ENCODE measurements around the gene SERINC1. TPM values are rescaled to one million over a fixed set of nuclear protein-coding genes. Genes with fewer than 3 reads are reported as not detected.

The SERINC1 gene
- total and polyA plus RNA-seq, 8 donors = 30.1 to 328 (median 61.5) TPM

DNA sequence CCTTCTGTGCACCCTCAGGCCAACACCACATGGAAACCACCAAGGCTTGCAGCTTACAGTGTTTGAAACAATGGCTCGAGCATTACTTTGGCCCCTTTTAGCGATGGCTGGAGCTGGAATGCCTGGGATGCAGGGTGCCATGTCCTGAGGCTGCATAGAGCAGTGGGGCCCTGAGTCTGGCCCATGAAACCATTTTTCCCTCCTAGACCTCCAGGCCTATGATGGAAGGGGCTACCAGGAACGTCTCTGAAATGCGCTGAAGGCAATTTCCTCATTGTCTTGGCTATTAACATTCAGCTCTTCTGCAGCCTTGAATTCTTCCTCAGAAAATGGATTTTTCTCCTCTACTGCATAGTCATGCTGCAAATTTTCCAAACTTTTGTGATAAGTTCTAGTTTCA is 29.9 kb upstream of the SERINC1 start:
- Histone ChIP-seq H3K36me3 (no peaks in the 10 kb centered on the region), H3K4me1 (no peaks in the 10 kb centered on the region), H3K27ac (no peak overlapping the region), H3K4me3 (no peak overlapping the region), H3K27me3 (no peaks in the 10 kb centered on the region), H3K9me3 (peaks cover 6 to 82% (median 62%) of the 10 kb centered on the region in 4 donors)
- TF ChIP-seq, protein P1, sequence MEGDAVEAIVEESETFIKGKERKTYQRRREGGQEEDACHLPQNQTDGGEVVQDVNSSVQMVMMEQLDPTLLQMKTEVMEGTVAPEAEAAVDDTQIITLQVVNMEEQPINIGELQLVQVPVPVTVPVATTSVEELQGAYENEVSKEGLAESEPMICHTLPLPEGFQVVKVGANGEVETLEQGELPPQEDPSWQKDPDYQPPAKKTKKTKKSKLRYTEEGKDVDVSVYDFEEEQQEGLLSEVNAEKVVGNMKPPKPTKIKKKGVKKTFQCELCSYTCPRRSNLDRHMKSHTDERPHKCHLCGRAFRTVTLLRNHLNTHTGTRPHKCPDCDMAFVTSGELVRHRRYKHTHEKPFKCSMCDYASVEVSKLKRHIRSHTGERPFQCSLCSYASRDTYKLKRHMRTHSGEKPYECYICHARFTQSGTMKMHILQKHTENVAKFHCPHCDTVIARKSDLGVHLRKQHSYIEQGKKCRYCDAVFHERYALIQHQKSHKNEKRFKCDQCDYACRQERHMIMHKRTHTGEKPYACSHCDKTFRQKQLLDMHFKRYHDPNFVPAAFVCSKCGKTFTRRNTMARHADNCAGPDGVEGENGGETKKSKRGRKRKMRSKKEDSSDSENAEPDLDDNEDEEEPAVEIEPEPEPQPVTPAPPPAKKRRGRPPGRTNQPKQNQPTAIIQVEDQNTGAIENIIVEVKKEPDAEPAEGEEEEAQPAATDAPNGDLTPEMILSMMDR (IDR thresholded peaks at IDR 0.05) = no peak
- intact Hi-C loops (cut with DNase I; ENCODE audit: low total_unique reads) = no loop called here
- 92 to 97% (median 95%) methylated on average over 4 of the region's 4 CpGs for WGBS, 5 donors
- no peak for DNase-seq

DNA sequence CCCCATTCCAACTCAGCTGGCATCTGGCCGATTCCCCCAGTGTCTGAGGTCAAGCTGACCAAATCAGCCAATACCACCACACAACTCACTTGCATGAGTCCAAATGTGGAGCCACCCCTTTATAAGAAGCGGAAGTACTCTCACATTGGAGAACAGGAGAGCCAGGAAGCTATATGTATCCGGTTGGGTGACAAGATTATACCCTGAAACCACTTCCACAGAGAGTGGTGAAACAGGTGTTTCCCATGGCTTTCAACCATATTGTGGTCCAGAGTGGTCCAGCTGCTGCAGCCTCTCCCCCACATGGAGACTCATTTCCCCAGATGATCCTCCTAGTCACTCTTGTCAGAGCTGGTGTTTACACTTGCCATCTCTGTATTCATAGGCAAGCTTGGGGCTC is 24.0 kb upstream of the SERINC1 start:
- intact Hi-C loops (cut with DNase I; ENCODE audit: low total_unique reads) = no loop called here
- no peaks in the 10 kb centered on the region for H3K36me3 ChIP-seq
- peaks cover 0 to 14% (median 3%) of the 10 kb centered on the region in 4 donors for H3K4me1 ChIP-seq
- DNase-seq = no peak
- H3K27ac ChIP-seq = no peak overlapping the region
- TF ChIP-seq EP300 (IDR thresholded peaks at IDR 0.05) = no peak
- TF ChIP-seq, protein P1 (IDR thresholded peaks at IDR 0.05) = no peak
- TF ChIP-seq POLR2AphosphoS5 (IDR thresholded peaks at IDR 0.05) = no peak
- TF ChIP-seq POLR2A (IDR thresholded peaks at IDR 0.05) = no peak
- H3K9me3 ChIP-seq = peaks cover 0 to 33% (median 26%) of the 10 kb centered on the region in 4 donors
- WGBS, 5 donors = 71 to 91% (median 80%) methylated on average over 3 of the region's 3 CpGs
- H3K4me3 ChIP-seq = no peak overlapping the region
- H3K27me3 ChIP-seq = no peaks in the 10 kb centered on the region

DNA sequence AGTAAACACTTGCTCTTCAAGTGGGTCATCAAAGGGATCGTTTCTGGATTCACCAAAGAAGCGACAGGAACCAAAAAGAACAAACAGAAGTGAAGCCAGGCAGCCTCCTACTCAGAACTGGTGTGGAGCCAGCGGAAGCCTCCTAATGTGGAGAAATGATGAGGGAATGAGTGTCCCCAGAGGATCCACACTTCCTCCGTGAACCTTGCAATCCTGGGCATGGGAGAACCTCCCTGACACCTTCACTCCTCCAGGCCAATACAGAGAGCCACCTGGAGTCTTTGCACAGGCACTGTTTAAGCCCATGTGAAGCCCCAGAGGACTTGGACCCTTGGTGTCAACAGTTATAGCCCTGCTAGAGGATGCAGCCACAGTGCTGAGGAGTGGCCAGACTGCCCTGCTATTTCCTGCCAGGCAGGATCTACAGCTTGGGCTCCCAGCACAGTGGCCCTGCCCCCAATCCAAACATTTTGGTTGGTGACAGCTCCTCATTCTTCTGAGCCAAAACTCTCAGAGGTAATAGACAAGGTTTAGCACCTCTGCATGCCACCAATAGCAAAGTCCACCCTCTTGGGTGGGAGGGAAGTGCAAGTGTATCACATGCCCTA is 23.2 kb upstream of the SERINC1 start:
- Histone ChIP-seq H3K4me3 (no peak overlapping the region), H3K36me3 (no peaks in the 10 kb centered on the region), H3K4me1 (peaks cover 0 to 14% (median 3%) of the 10 kb centered on the region in 4 donors), H3K27me3 (no peaks in the 10 kb centered on the region), H3K9me3 (peaks cover 0 to 30% (median 19%) of the 10 kb centered on the region in 4 donors), H3K27ac (no peak overlapping the region)
- intact Hi-C loops (cut with DNase I; ENCODE audit: low total_unique reads) = no loop called here
- 75 to 93% (median 86%) methylated on average over 4 of the region's 4 CpGs for WGBS, 5 donors
- no peak for TF ChIP-seq POLR2AphosphoS5 (IDR thresholded peaks at IDR 0.05)
- no peak for TF ChIP-seq POLR2A (IDR thresholded peaks at IDR 0.05)
- TF ChIP-seq, protein P1 (IDR thresholded peaks at IDR 0.05) = no peak
- TF ChIP-seq EP300 (IDR thresholded peaks at IDR 0.05) = no peak
- DNase-seq = peak; percentile 44 to 51

DNA sequence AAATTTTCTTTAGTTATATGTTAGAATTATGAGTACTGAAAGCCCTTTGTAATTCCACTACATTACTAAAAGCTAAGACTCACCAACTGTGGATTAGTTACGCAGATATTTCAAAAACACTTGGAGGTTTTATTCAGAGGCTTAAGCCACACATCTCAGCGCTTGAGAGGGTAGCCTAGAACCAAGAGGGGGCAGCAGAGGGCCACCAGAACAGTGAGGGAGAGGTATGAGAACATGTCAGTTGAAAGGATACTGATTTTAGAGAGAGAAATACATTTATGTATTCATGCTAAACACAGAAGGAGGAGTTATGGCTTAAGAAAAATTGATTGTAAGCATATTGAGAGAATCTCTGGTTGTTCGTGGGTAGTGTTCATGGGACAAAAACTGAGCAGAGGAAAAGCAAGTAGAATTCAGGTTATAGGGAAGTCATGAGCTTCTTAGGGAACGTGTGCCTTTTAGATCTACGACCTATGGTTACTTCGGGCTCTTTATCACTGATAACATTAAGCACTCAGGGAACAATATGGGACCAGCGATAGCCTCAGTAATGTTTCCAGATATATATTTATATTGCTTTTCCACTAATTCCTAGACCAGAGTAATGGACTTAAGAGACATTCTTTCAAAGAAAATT is 20.4 kb upstream of the SERINC1 start:
- WGBS, 5 donors = 11 to 22% (median 12%) methylated on average over 7 of the region's 7 CpGs
- intact Hi-C loops (cut with DNase I; ENCODE audit: low total_unique reads) = no loop called here
- Histone ChIP-seq H3K9me3 (peaks cover 0 to 13% (median 4%) of the 10 kb centered on the region in 4 donors), H3K27me3 (no peaks in the 10 kb centered on the region), H3K27ac (no peak overlapping the region), H3K4me1 (peaks cover 0 to 14% (median 3%) of the 10 kb centered on the region in 4 donors), H3K4me3 (no peak overlapping the region), H3K36me3 (no peaks in the 10 kb centered on the region)
- DNase-seq = peak; percentile 80 to 90
- TF ChIP-seq, protein P1 (IDR thresholded peaks at IDR 0.05) = peak in 5 of 7 experiments; percentile 67 to 88 (median 74)
- TF ChIP-seq POLR2A (IDR thresholded peaks at IDR 0.05) (no peak), POLR2AphosphoS5 (IDR thresholded peaks at IDR 0.05) (no peak)
